ENCODE data around the gene SBSN.

SBSN gene

GRCh38 chr19:35525873-35526272, 2.2 kb downstream of the SBSN start:
- no peak overlapping the region for H3K27ac ChIP-seq
- TF ChIP-seq ZFX (IDR thresholded peaks at IDR 0.05) (no peak), CTCF (conservative IDR thresholded peaks at IDR 0.05) (no peak)

- TF ChIP-seq CTCF (conservative IDR thresholded peaks at IDR 0.05) (no peak), ZFX (IDR thresholded peaks at IDR 0.05) (no peak)
- H3K27ac ChIP-seq = no peak overlapping the region
Observed at GRCh38 chr19:35524181-35524837, 3.8 kb downstream of the SBSN start.

GRCh38 chr19:35522745-35523327, 5.3 kb downstream of the SBSN start:
- TF ChIP-seq ZFX (IDR thresholded peaks at IDR 0.05) (no peak), CTCF (conservative IDR thresholded peaks at IDR 0.05) (no peak)
- no peak overlapping the region for H3K27ac ChIP-seq

GRCh38 chr19:35521124-35521743, 6.9 kb downstream of the SBSN start:
- TF ChIP-seq ZFX (IDR thresholded peaks at IDR 0.05) (no peak), CTCF (conservative IDR thresholded peaks at IDR 0.05) (no peak)
- H3K27ac ChIP-seq = no peak overlapping the region

DNA sequence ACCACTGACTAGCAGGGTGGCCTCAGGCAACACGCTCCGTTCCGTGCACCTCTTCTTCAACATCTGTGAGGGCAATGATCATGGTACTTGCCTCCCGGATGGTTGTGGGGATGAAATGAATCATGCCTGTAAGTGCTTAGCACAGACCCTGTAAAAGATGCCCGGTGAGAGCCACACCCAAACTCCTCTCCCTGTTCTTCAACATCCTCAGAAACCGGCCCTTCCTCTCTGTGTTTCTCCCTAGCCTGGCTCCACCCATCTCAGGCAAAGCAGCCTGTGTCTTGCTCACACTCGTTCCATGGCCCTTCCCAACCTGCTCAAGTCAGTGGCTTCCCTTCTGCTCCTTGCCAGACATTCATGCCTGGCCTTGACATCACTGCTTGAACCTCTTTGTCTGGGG, 8.8 kb downstream of the SBSN start:
- H3K27ac ChIP-seq = no peak overlapping the region
- no peak for TF ChIP-seq CTCF (conservative IDR thresholded peaks at IDR 0.05)
- TF ChIP-seq ZFX (IDR thresholded peaks at IDR 0.05) = no peak

DNA sequence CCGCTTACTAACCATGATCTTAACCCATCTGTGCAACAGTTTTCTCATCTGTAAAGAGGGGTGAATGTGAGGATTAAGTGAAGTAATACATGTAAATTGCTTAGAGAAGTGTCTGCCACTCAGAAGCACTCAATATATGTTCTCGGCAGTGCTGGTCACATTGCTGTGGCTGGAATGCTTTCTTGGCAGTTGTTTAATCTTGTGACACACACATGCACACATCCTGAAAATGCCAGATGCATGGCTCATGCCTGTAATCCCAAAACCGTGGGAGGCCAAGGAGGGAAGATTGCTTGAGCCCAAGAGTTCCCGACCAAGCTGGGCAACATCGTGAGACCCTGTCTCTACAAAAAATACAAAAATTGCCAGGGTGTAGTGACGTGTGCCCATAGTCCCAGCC, 9.8 kb downstream of the SBSN start:
- no peak for TF ChIP-seq CTCF (conservative IDR thresholded peaks at IDR 0.05)
- H3K27ac ChIP-seq = no peak overlapping the region

- TF ChIP-seq CTCF (conservative IDR thresholded peaks at IDR 0.05) (no peak), ZFX (IDR thresholded peaks at IDR 0.05) (no peak)
- no peak overlapping the region for H3K27ac ChIP-seq
Observed at GRCh38 chr19:35517342-35517741, 10.8 kb downstream of the SBSN start.
